ENCODE results near the gene PLCB1.

DNA sequence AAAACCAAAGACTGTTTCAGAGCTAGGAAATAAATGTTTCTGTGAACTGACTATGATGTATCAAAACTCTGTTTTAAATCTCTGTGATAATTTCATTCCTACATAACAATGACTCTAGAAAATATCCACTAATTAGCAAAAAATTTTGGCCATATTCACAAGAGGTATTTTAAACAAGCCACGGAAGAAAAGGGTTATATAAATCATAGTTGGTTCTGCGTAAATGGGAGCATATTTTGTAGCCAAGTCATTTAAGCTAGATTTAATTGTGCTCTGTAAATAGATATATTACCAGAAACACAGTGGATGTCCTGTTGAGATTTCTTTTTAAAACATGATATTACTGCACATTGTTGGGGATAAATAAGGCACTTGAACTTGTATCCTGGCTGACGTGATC, 520.3 kb downstream of the PLCB1 start:
- TF ChIP-seq, protein P1, sequence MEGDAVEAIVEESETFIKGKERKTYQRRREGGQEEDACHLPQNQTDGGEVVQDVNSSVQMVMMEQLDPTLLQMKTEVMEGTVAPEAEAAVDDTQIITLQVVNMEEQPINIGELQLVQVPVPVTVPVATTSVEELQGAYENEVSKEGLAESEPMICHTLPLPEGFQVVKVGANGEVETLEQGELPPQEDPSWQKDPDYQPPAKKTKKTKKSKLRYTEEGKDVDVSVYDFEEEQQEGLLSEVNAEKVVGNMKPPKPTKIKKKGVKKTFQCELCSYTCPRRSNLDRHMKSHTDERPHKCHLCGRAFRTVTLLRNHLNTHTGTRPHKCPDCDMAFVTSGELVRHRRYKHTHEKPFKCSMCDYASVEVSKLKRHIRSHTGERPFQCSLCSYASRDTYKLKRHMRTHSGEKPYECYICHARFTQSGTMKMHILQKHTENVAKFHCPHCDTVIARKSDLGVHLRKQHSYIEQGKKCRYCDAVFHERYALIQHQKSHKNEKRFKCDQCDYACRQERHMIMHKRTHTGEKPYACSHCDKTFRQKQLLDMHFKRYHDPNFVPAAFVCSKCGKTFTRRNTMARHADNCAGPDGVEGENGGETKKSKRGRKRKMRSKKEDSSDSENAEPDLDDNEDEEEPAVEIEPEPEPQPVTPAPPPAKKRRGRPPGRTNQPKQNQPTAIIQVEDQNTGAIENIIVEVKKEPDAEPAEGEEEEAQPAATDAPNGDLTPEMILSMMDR (IDR thresholded peaks at IDR 0.05; ENCODE audit: low read length), result no peak
- no peak for TF ChIP-seq EZH2 (IDR thresholded peaks at IDR 0.05; ENCODE audit: borderline replicate concordance, low read length)
